Spleen (tissue), 7 donors: Measurements from ENCODE around the gene PRKCE.

ENCODE experiments used
- POLR2A ChIP-seq, 3 donors: fragments of 450-650 bp; IDR thresholded peaks; one replicate each; pipeline ENCODE4 v1.5.1; 2017; ENCODE audit warnings: antibody characterized with exemption in 3 of 3, mild to moderate bottlenecking in 1 of 3
- POLR2AphosphoS5 ChIP-seq, 3 donors: sonication (generic); formaldehyde crosslinking; IDR thresholded peaks; one replicate each; pipeline ENCODE4 v1.5.1; 2017; ENCODE audit warnings: antibody characterized with exemption in 3 of 3
- TF ChIP-seq, protein P1 (sequence below), 11 experiments: fragments of 200-600 bp in 7 of 11; fragments of 450-650 bp in 4 of 11; sonication (generic) in 4 of 11; IDR thresholded peaks in 8 of 11; conservative IDR thresholded peaks in 3 of 11; 1 replicate in 7 of 11; 2 replicates in 4 of 11; pipeline versions ENCODE4 v1.4.0 to v1.8.0; 2016 to 2021; ENCODE audit warnings: antibody characterized with exemption in 11 of 11, inconsistent platforms in 4 of 11, mild to moderate bottlenecking in 1 of 11
- donor health status: DM: no; HTN: no; CAD: no; lungs with moderate emphysema.
- donor health status: DM: no; HTN: no; CAD: no.
- donor health status: DM: no; HTN: no; CAD: no.

GRCh38 chr2:46003903-46004473, 352.5 kb downstream of the PRKCE start:
- TF ChIP-seq, protein P1, sequence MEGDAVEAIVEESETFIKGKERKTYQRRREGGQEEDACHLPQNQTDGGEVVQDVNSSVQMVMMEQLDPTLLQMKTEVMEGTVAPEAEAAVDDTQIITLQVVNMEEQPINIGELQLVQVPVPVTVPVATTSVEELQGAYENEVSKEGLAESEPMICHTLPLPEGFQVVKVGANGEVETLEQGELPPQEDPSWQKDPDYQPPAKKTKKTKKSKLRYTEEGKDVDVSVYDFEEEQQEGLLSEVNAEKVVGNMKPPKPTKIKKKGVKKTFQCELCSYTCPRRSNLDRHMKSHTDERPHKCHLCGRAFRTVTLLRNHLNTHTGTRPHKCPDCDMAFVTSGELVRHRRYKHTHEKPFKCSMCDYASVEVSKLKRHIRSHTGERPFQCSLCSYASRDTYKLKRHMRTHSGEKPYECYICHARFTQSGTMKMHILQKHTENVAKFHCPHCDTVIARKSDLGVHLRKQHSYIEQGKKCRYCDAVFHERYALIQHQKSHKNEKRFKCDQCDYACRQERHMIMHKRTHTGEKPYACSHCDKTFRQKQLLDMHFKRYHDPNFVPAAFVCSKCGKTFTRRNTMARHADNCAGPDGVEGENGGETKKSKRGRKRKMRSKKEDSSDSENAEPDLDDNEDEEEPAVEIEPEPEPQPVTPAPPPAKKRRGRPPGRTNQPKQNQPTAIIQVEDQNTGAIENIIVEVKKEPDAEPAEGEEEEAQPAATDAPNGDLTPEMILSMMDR (IDR thresholded peaks at IDR 0.05 in 8 of 11, conservative IDR thresholded peaks at IDR 0.05 in 3 of 11) = no peak
- no peak for TF ChIP-seq POLR2A (IDR thresholded peaks at IDR 0.05)
- TF ChIP-seq POLR2AphosphoS5 (IDR thresholded peaks at IDR 0.05) = no peak
